HG02623 (cell line): Measurements from ENCODE around the gene CAMK2D.
"Not testable (repeated sequence)": the region's sequence is repeated elsewhere in the genome, so short reads cannot be mapped to it uniquely, and the experiment has no call there.

Experiments used
- ATAC-seq: cut with Tn5 transposase; IDR thresholded peaks from one replicate; pipeline ENCODE4 v1.9.1; 2021; ENCODE audit warnings: moderate library complexity; ENCODE audit not compliant: unreplicated experiment

The CAMK2D gene

DNA sequence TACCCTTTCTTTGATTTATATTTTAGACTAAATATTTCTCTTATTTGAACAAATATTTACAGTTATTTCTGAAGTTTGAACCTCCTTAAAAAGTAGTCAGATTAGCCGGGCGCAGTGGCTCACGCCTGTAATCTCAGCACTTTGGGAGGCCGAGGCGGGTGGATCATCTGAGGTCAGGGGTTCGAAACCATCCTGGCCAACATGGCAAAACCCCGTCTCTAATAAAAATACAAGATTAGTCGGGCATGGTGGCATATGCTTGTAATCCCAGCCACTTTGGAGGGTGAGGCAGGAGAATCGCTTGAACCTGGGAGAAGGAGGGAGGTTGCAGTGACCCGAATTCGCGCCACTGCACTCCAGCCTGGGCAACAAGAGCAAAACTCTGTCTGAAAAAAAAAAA is 2.4 kb upstream of the CAMK2D start:
- ATAC-seq: not testable (repeated sequence)

DNA sequence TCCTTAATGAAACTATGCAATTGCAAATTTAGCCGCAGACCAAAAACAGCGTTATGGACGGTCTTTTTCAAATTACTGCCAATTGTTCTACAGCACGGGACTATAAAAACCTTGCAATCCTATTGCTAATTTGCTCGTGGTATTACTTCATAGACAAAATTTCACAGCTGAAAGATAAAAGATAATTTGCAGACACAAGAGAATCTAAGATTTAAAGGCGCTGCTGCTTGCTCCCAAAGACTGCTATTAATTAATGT is 1.4 kb upstream of the CAMK2D start:
- ATAC-seq: no peak

DNA sequence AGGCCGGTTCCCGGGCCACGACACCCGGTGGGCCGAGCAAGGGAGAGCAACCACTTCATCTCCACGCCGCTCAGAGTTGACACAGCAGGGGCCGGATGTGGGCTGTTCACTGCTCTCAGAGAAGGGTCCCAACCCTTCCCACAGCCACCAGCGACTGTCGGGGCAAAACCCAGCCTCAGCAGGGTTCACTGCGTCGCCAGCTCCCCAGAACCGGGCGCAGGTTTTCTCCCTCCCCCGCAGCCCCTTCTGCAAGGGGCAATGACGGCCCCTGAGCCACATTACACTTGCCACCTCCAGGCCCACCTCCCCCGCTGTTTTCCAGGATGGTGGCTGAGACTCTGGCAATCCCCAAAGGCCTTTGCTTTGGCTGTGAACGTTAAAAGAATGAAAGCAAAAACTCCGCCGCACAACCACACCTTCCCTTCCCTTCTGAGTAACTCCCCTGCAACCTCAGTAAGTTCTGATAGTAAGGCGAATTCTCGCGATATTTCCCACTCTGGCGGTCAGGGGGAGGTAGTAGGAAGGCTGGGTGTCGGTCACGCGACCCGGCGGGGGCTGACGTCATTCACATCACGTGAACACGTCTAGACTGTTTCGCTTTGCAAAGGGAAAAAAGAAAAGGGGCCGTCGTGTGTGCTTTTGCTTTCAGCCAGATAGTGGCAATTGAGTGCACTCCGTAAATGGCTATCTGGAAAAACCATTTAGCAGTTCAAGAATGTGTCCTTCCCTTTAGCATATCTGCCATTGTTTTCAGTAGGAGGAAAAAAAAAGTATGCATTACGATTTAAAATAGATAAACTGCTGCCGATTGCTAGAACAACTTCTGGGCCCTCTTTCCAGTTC is 869 bp upstream of the CAMK2D start:
- ATAC-seq: peak; percentile 47

DNA sequence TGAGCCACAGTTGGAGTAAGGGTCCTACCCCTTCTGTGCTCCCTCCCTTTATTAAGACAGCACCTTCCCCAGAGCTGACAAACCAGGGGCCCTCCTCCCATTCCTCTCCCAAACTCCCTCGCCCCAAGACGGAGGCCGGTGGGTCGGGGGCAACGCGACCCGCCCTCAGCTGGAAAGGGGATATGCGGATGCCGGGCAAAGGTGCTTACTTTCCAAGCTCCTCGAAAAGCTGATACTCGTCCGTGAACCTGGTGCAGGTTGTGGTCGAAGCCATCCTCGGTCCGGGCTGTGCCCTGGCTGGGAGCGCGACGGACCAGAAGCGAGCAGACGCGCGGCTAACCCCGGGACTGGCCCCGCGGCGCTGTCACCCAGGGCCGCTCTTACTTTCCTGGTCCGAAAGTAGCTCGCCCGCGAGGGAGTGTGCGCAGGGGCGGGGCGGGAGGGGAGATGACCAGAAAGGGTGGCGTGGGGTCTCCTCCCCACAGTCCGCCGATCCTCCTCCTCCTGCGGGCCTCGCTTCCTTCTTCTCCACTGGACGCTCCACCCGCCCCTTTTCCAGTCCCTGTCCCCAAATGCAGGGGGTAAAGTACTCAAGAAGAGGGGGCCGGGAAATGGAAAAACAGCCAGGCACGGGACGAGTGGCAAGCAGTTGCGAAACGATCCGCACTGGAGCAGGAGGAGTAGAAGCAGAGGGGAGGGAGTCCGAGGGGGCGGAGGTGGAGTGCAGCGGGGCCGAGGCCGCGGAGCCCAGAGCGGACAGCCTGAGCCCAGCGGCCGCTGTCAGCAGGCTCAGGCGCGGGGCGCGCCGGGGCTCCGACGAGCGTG is 531 bp downstream of the CAMK2D start:
- ATAC-seq: peak; percentile 16

DNA sequence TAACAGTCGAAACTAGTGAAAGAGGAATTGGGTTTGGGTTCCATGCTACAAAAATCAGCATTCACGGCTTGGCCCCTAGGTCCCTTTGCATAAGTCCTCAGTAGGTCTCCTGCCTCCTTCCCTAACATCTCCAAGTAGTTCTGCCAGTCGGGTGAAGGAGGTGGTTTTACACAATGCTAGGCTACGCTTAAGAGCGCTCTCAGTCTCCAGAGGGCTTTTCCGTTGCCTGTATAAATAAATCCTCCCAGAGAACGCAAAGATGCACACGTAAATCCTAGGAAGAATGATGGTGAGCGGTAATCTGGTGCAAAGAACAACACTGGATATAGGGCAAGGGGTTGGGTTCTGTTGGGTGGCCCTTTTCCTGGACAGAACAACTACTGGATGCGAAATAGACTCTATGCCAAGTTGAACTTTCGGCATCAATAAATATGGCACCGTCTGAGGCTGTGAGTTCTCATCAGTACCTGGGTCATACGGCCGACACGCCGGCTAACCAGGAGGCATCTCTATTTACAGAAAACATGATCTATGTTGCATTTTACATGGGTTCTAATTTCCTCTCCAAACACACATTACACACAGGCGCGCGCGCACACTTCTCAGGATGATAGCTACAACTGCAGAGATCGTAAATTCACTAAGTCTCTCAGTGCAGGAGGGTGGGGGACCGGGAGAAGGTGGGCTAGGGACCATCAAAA is 1.3 kb downstream of the CAMK2D start:
- ATAC-seq: no peak

DNA sequence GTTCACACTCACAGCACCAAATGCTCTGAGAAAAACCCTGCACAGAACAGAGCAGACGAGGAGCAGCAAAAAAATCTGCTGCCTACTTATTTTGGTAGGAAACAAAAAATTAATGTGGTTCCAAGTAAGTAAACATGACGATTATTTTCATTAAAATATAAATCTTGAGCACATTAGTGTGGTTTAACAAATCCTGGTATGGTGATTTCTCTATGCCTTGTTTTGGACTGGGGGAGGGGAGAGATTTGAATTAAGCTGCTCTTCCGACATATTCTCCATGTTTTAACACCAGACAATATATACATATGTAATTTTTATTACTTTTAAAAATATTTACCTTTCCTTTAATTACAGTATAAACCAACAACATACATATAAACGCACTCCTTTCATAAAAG is 1.8 kb downstream of the CAMK2D start:
- no peak for ATAC-seq

DNA sequence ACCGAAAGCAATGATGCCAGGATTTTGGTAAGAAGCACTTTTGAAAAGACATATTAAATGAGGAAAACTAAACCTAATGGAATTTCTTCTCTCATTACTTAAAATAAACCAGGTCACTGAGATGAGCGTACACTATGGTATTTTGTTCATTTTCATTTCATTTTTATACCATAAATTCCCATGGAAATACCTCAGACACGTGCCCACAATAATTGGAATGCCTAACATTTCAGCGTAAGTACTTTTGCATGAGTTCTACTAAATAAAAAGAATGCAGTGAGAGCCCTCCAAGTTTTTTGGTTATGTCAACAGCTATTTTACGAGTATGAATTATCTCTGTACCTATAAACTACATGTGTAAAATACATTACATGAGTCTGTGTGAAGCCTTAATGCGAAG is 3.2 kb downstream of the CAMK2D start:
- no peak for ATAC-seq

DNA sequence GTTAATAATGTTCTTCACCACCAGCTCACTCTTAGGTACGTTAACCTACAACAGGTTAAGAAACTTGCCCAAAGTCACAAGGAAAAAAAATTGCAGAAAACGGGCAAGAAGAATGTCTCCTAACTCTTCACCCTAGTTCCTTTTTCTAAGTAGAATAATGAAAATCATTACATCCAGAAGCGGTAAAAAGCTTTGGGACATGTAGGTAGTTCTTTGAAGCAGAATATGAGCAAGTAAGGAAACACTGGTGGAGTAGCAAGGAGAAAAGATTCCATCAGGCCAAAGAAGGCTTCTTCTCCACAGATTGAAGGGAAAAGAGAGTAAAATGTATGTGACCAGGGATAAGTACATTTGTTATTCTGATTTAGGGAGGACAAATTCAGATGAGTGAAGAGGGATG is 4.1 kb downstream of the CAMK2D start:
- ATAC-seq: no peak

DNA sequence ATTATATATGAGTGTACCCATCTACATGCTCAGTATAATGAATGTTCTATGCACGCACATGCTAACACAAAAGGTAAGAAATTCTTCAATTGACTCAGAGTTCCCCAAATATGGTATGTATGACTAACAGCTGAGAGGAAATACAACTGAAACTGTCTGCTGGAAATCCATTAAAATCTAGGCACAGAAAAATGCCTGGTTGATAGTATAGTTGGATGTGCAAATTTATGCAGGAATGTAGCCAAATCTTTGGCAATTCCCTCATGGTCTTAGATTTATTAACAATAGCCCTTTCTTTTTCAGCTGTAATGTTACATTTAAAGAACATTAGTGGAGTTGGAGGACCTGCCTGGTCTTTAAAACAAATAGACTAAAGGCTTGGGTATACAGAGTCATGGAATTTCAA is 5.5 kb downstream of the CAMK2D start:
- ATAC-seq: peak; percentile 76

DNA sequence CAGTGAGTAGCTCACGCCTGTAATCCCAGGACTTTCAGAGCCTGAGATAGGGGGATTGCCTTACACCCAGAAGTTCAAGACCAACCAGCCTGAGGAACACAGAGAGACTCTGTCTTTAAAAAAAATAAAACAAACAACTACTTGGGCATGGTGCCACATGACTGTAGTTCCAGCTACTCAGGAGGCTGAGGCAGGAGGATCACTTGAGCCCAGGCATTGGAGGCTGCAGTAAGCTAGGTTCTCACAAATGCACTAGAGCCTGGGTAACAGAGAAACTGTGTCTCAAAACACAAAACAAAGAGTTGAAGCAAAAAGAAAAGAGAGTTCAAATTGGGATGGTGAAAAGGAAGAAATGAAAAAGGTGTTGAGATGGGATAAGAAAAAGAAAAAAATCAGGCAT is 10.8 kb downstream of the CAMK2D start:
- no peak for ATAC-seq

DNA sequence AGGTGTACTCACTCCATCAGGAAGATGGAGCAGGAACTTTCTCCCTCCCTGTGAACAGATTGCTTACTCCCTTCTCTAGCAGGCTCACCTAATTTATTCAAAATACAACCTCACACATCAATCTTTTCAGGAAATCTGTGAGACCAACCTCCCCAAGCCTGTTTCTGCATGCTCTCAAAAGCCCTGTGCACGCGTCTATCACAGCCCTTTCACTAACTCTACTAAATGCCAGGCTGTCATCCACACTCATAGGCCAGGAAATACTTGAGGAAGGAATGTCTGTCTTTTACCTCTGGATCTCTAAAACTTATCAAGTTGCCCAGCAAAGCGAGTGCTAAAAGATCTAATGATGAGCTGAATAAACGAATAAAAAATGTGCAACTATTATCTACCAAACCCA is 11.2 kb downstream of the CAMK2D start:
- ATAC-seq: no peak

DNA sequence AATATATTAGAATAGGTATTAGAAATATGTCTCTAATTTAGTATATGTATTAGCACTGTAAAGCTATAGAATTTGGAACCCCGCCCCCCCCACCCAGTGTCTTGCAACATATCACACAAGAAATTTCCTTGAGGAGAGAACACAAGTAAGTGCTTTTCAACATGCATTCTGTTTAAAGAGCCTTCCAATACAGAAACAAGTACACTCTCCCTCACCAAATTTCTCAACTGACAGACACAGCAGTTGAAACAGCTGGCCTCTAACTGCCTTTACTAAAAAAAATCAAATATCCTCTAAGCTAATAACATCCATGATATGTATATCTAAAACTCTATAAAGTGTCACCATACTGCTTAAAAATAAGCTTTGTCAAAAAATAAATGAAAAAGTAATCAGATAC is 12.4 kb downstream of the CAMK2D start:
- no peak for ATAC-seq

DNA sequence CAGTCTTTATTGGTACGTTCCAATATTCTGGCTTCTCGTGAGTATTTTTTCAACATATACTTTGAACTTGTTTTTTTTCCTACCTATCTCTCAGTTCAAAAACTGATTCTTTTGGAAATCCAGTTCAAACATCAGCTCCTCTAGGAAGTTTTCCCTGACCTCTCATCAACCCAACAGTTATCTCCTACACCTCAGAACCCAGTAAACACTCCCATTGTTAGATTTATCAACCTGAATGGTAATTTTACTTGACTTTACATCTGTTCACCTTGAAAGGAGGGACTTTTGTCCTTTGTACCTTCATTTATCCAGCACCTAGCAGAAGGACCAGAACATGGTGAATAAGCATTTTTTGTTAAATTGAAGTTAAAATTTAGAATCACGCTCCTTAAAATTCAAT is 13.6 kb downstream of the CAMK2D start:
- no peak for ATAC-seq

DNA sequence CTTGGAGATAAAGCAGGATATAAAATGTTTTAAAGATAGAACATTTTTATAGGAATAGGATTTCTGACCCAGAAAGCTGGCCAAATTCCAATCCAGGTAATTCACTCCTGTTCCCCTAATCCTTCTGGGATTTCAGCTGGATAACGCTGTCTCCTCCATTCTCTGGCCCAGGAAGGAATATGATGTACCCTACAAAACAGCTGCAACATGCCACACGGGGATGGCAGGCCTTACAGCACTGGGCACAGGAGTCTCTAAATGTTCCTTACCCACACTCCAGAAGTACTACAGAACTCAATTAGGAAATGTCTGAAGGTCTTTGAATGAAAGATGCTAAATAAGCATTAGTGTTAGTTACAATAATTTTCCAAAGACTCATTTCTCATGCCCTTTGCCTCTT is 15.8 kb downstream of the CAMK2D start:
- ATAC-seq: no peak

DNA sequence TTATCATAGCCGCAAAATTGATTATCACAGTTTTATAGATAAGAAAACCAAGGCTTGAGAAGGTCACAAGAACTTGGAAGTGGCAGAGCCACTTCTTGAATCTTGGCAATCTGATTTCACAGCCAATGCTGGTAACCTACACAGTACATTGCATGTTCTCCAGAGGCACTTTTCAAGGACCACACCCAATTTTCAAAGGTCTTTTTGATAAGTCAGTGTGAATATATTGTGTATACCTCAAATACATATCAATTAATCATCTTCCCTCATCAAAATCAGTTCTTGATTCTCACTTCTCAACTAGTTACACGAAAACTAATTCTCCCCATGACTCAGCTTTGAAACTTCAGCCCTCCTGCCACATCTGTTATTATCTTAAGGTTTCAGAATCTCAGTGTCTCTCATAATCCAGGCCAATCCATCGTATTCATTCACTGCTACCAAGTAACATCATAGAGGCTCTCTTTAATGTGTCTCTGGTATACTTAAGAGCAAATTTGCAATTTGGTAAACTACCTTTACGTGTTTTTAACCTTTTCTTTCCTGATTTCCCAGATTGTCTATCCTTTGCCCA is 16.8 kb downstream of the CAMK2D start:
- ATAC-seq: no peak

DNA sequence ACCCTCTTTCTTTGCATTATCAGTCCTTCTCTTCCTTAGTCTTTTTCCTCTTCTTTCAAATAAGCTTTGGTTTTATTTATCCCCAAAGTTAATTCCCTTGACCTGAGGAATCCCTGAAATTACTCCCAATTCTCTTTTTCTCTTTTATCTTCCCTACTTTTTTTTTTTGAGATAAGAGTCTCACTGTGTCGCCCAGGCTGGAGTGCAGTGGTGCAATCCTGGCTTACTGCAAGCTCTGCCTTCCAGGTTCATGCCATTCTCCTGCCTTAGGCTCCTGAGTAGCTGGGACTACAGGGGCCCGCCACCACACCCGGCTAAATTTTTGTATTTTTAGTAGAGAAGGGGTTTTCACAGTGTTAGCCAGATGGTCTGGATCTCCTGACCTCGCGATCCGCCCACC is 17.8 kb downstream of the CAMK2D start:
- no peak for ATAC-seq

DNA sequence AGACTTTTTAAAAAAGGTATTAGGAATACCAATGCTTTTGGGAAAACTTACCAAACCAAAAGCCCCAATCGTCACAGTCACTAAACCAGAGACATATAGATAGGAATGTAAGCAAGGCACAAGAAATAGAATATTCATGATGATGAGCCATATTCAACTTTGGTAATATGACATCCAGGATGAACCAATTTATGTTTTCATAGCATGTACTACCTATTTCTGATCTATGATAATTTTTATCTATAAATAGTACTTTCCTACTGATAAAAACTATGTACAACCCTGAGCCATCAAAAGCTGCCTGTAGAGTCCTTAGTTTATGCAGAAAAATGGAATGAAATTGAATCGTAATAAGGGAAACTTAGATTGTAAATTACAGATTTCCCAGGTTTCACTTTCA is 18.9 kb downstream of the CAMK2D start:
- no peak for ATAC-seq

DNA sequence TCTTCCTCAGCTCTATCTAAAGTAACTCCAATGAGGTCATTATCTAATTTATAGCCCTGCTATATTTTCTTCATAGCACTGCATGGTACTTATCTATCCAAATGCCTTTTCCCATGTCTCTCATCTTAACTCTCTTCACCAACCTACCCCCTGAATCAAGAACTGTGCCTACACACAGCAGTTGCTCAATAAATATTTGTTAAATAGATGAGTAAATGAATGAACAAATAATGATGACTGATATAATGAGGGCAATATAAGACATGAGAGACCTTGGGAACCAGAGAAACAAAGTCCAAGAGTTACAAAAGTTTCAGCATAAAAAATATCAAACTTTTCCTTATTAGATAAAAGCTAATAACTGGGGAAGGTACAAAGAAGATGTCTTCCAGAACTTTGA is 19.6 kb downstream of the CAMK2D start:
- ATAC-seq: no peak

DNA sequence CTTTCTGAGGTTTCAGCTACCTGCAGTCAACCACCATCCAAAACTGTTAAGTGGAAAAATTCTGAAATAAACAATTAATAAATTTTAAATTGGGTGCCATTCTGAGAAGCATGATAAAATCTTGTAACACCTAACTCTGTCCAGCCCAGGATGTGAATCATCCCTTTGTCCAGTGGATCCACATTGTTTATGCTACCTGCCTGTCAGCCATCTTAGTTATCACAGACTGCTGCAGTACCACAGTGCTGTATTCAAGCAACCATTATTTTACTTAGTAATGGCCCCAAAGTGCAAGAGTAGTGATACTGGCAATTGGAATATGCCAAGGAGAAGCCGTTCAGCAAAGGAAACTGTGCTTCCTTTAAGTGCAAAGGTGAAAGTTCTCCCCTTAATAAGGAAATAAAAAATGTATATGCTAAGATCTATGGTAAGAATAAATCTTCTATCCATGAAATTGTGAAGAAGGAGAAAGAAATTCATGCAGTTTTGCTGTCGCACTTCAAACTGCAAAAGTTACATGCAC is 20.6 kb downstream of the CAMK2D start:
- ATAC-seq: no peak

DNA sequence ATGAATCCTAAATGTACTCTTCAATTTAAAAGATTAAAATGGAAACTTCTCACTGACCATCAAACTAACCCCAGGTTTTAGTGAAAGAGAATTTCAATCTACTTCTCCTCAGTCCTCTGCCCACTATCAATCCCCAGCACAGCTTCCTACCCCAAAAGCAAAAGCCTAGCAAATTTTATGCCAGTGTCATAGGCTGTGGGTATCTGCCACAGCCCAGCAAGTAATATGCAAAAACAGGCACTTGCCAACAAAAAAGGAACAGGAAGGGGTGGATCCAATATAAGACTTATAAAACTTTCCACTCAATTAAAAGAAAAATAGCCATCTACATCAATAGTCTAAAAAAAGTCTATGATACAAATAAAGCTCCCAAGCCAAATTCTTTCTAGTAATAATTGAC is 22.3 kb downstream of the CAMK2D start:
- no peak for ATAC-seq

DNA sequence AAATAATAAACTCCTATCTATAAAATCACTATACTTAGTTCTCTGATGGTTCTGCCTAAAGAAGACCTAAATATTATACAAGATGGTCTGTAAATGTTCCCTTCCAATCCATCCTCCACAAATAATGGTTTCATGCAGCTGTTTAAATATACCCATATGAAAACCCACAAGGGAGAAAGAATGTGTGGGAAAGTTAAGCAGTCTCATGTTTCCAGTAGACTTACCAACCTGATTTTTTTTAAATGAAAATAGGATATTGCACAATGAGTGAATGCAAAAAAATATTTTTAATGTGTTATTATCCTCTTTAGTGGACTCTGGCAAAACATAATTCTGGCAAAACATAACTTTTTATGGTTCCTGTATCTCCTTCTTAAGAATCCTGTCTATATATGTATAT is 23.3 kb downstream of the CAMK2D start:
- ATAC-seq: no peak
